ENCODE data around the gene CASZ1. TPM values are rescaled to one million over a fixed set of nuclear protein-coding genes. Genes with fewer than 3 reads are reported as not detected.

Gene CASZ1
- total and polyA plus RNA-seq, 2 experiments from 2014 or later: 6.2 to 6.7 TPM

DNA sequence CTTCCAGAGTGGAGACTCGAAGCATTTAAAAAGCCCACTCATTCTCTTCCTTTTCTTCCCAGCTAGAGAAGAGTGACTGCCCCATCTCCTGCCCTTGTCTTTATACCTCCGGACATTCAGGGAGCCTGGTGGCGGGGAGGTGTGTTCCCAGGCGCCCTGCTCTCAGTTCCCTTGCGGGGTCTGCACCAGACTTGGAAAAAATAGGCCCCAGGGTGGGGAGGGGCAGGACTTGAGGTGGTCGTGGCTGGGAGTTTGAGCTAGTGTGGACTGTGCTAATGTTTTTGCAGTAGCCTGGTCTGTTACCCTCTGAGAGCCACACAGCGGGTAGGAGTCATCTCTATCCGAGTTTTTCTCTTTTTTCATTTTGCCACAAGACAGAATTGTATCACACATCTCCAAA lies 182.6 kb downstream of the CASZ1 start:
- no peak overlapping the region for H3K4me3 ChIP-seq
- H3K27ac ChIP-seq (ENCODE audit: low read depth): no peak overlapping the region
- ATAC-seq (no peak), DNase-seq (ENCODE audit: low spot score) (no peak)
- Mint-ChIP-seq H3K36me3 (ENCODE audit: low read depth) (no peaks in the 10 kb centered on the region), H3K27me3 (ENCODE audit: insufficient read depth, low read depth, poor library complexity) (peaks cover 7% of the 10 kb centered on the region), H3K4me1 (peaks cover 26% of the 10 kb centered on the region), H3K27ac (no peak overlapping the region; the same call in 1 of the 2 replicates), H3K9me3 (no peaks in the 10 kb centered on the region; the same call in 2 of the 3 replicates), H3K4me3 (no peak overlapping the region)
- H4K20me1 ChIP-seq (replicated peaks; ENCODE audit: insufficient read depth): no peaks in the 10 kb centered on the region
- H3K27me3 ChIP-seq (ENCODE audit: insufficient read depth): no peaks in the 10 kb centered on the region
- no peak overlapping the region for H3K4me2 ChIP-seq
- no peak overlapping the region for H2AFZ ChIP-seq
- H3K9me2 ChIP-seq (ENCODE audit: insufficient read depth): no peaks in the 10 kb centered on the region
- no peaks in the 10 kb centered on the region for H3K79me2 ChIP-seq (replicated peaks; ENCODE audit: insufficient read depth)
- no peaks in the 10 kb centered on the region for H3F3A ChIP-seq (replicated peaks; ENCODE audit: low read depth)
- H3K4me1 ChIP-seq (ENCODE audit: insufficient read depth): no peaks in the 10 kb centered on the region; the same call in 1 of the 2 replicates
- TF ChIP-seq ZNF331 (CRISPR knock-in tag; IDR thresholded peaks at IDR 0.05; ENCODE audit: low read depth): no peak
- no peaks in the 10 kb centered on the region for H3K36me3 ChIP-seq (ENCODE audit: insufficient read depth)

DNA sequence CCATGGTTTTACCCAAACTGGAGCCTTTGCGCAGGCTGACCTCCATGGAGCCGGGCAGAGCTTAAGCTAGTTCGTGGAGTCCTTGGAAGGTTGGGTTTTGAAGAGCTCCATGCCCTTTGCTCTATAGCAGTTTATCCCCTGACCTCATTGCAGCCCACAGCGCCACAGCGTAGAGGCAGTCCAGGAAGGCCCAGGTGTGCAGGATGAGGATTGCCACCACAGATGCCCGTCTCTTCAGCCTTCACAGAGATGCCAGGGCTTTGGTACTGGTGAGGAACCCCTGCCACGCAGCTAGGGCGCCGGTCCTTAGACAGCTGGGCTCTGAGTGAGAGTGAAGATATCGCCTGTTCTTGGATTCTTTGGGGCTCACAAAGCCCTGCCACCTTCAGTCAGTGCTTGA lies 183.1 kb downstream of the CASZ1 start:
- no peak overlapping the region for H3K4me3 ChIP-seq
- no peaks in the 10 kb centered on the region for H4K20me1 ChIP-seq (replicated peaks; ENCODE audit: insufficient read depth)
- H3K9me3 Mint-ChIP-seq: no peaks in the 10 kb centered on the region; the same call in 2 of the 3 replicates
- no peaks in the 10 kb centered on the region for H3F3A ChIP-seq (replicated peaks; ENCODE audit: low read depth)
- H3K4me1 ChIP-seq (ENCODE audit: insufficient read depth): no peaks in the 10 kb centered on the region; the same call in 1 of the 2 replicates
- peaks cover 26% of the 10 kb centered on the region for H3K4me1 Mint-ChIP-seq
- H3K27ac ChIP-seq (ENCODE audit: low read depth): no peak overlapping the region
- no peak overlapping the region for H2AFZ ChIP-seq
- peaks cover 7% of the 10 kb centered on the region for H3K27me3 Mint-ChIP-seq (ENCODE audit: insufficient read depth, low read depth, poor library complexity)
- no peaks in the 10 kb centered on the region for H3K27me3 ChIP-seq (ENCODE audit: insufficient read depth)
- H3K4me2 ChIP-seq: no peak overlapping the region
- H3K9me2 ChIP-seq (ENCODE audit: insufficient read depth): no peaks in the 10 kb centered on the region
- no peak for ATAC-seq
- no peaks in the 10 kb centered on the region for H3K36me3 ChIP-seq (ENCODE audit: insufficient read depth)
- no peak overlapping the region for H3K4me3 Mint-ChIP-seq
- no peak for DNase-seq (ENCODE audit: low spot score)
- no peak overlapping the region for H3K27ac Mint-ChIP-seq
- H3K36me3 Mint-ChIP-seq (ENCODE audit: low read depth): no peaks in the 10 kb centered on the region
- no peaks in the 10 kb centered on the region for H3K79me2 ChIP-seq (replicated peaks; ENCODE audit: insufficient read depth)
- TF ChIP-seq CREB1 (CRISPR knock-in tag; IDR thresholded peaks at IDR 0.05; ENCODE audit: low read depth) (no peak), STAT1 (IDR thresholded peaks at IDR 0.05; ENCODE audit: unreplicated experiment) (no peak), NANOG (IDR thresholded peaks at IDR 0.05; ENCODE audit: borderline replicate concordance) (no peak), ZNF114 (CRISPR knock-in tag; IDR thresholded peaks at IDR 0.05) (no peak), EZH2 (IDR thresholded peaks at IDR 0.05; ENCODE audit: low read depth, unreplicated experiment) (no peak), POLR2AphosphoS5 (IDR thresholded peaks at IDR 0.05; ENCODE audit: low read depth) (no peak), JUNB (IDR thresholded peaks at IDR 0.05; ENCODE audit: unreplicated experiment) (no peak), ZNF331 (CRISPR knock-in tag; IDR thresholded peaks at IDR 0.05; ENCODE audit: low read depth) (no peak), EZH2phosphoT487 (IDR thresholded peaks at IDR 0.05; ENCODE audit: unreplicated experiment) (no peak)
- TF ChIP-seq, protein P1, sequence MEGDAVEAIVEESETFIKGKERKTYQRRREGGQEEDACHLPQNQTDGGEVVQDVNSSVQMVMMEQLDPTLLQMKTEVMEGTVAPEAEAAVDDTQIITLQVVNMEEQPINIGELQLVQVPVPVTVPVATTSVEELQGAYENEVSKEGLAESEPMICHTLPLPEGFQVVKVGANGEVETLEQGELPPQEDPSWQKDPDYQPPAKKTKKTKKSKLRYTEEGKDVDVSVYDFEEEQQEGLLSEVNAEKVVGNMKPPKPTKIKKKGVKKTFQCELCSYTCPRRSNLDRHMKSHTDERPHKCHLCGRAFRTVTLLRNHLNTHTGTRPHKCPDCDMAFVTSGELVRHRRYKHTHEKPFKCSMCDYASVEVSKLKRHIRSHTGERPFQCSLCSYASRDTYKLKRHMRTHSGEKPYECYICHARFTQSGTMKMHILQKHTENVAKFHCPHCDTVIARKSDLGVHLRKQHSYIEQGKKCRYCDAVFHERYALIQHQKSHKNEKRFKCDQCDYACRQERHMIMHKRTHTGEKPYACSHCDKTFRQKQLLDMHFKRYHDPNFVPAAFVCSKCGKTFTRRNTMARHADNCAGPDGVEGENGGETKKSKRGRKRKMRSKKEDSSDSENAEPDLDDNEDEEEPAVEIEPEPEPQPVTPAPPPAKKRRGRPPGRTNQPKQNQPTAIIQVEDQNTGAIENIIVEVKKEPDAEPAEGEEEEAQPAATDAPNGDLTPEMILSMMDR (conservative IDR thresholded peaks at IDR 0.05; ENCODE audit: low read depth in 2 of 2): no peak
- TF ChIP-seq, protein P2, sequence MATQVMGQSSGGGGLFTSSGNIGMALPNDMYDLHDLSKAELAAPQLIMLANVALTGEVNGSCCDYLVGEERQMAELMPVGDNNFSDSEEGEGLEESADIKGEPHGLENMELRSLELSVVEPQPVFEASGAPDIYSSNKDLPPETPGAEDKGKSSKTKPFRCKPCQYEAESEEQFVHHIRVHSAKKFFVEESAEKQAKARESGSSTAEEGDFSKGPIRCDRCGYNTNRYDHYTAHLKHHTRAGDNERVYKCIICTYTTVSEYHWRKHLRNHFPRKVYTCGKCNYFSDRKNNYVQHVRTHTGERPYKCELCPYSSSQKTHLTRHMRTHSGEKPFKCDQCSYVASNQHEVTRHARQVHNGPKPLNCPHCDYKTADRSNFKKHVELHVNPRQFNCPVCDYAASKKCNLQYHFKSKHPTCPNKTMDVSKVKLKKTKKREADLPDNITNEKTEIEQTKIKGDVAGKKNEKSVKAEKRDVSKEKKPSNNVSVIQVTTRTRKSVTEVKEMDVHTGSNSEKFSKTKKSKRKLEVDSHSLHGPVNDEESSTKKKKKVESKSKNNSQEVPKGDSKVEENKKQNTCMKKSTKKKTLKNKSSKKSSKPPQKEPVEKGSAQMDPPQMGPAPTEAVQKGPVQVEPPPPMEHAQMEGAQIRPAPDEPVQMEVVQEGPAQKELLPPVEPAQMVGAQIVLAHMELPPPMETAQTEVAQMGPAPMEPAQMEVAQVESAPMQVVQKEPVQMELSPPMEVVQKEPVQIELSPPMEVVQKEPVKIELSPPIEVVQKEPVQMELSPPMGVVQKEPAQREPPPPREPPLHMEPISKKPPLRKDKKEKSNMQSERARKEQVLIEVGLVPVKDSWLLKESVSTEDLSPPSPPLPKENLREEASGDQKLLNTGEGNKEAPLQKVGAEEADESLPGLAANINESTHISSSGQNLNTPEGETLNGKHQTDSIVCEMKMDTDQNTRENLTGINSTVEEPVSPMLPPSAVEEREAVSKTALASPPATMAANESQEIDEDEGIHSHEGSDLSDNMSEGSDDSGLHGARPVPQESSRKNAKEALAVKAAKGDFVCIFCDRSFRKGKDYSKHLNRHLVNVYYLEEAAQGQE (IDR thresholded peaks at IDR 0.05; ENCODE audit: unreplicated experiment): no peak
